ENCODE results near the gene COL15A1.

Gene COL15A1

GRCh38 chr9:99040911-99041582 is 97.3 kb downstream of the COL15A1 start:
- DNase-seq, result peak; percentile 47

- no peak for DNase-seq
Observed at GRCh38 chr9:99041618-99042017, 97.9 kb downstream of the COL15A1 start.

GRCh38 chr9:99042620-99043019 is 98.9 kb downstream of the COL15A1 start:
- no peak for DNase-seq

GRCh38 chr9:99044827-99045226 is 101.1 kb downstream of the COL15A1 start:
- no peak for DNase-seq

- no peak for DNase-seq
Observed at GRCh38 chr9:99046068-99046467, 102.4 kb downstream of the COL15A1 start.

- DNase-seq, result no peak
Observed at GRCh38 chr9:99046542-99047071, 102.9 kb downstream of the COL15A1 start.

GRCh38 chr9:99049228-99049627 is 105.5 kb downstream of the COL15A1 start:
- no peak for DNase-seq

- DNase-seq, result no peak
Observed at GRCh38 chr9:99049641-99050040, 105.9 kb downstream of the COL15A1 start.

GRCh38 chr9:99050292-99050911 is 106.7 kb downstream of the COL15A1 start:
- peak; percentile 73 for DNase-seq

GRCh38 chr9:99050924-99051323 is 107.2 kb downstream of the COL15A1 start:
- DNase-seq, result no peak

- DNase-seq, result no peak
Observed at GRCh38 chr9:99051406-99051805, 107.7 kb downstream of the COL15A1 start.

- no peak for DNase-seq
Observed at GRCh38 chr9:99051851-99052250, 108.1 kb downstream of the COL15A1 start.

GRCh38 chr9:99052815-99053715 is 109.4 kb downstream of the COL15A1 start:
- no peak for DNase-seq

- DNase-seq, result no peak
Observed at GRCh38 chr9:99054581-99054980, 110.9 kb downstream of the COL15A1 start.

GRCh38 chr9:99055384-99055783 is 111.7 kb downstream of the COL15A1 start:
- no peak for DNase-seq

GRCh38 chr9:99056186-99056585 is 112.5 kb downstream of the COL15A1 start:
- no peak for DNase-seq

- no peak for DNase-seq
Observed at GRCh38 chr9:99056886-99057664, 113.4 kb downstream of the COL15A1 start.

GRCh38 chr9:99057665-99058625 is 114.2 kb downstream of the COL15A1 start:
- DNase-seq, result no peak

- no peak for DNase-seq
Observed at GRCh38 chr9:99058964-99059921, 115.5 kb downstream of the COL15A1 start.

- DNase-seq, result no peak
Observed at GRCh38 chr9:99060621-99061020, 116.9 kb downstream of the COL15A1 start.

Measured in T1000 (cell line).